ENCODE data around the gene ZBTB25. TPM values are rescaled to one million over a fixed set of nuclear protein-coding genes. Genes with fewer than 3 reads are reported as not detected.
A peak's percentile ranks its signal among the peaks of the same experiment; 100 is the strongest.
"Not testable (repeated sequence)": the region's sequence is repeated elsewhere in the genome, so short reads cannot be mapped to it uniquely, and the experiment has no call there.

The ZBTB25 gene
- total RNA-seq, 1 donor from 2014 or later = 20.6 TPM

DNA sequence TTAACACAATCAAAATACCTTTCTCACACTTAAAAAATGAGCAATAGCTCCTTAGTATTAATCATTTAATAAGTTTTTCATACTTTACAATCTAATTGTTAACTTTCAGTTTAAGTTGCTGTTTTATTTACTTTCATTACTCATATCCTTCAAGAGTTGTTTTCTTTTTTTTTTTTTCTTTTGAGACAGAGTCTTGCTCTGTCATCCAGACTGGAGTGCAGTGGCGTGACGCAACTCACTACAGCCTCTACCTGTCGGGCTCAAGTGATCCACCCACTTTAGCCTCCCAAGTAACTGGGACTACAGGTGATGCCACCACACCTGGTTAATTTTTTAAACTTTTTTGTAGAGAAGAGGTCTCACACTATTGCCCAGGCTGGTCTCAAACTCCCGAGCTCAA, 17.1 kb upstream of the ZBTB25 start:
- no peak overlapping the region for H3K27ac Mint-ChIP-seq
- no peak overlapping the region for H3K4me3 Mint-ChIP-seq
- H3K9me3 Mint-ChIP-seq = no peaks in the 10 kb centered on the region
- peaks cover 1% of the 10 kb centered on the region for H3K36me3 Mint-ChIP-seq
- no peaks in the 10 kb centered on the region for H3K27me3 Mint-ChIP-seq (ENCODE audit: low read depth)
- H3K4me1 Mint-ChIP-seq = peaks cover 9% of the 10 kb centered on the region
- no peak for DNase-seq (ENCODE audit: low spot score in 2 of 2, unreplicated experiment in 2 of 2)
- TF ChIP-seq, protein P1, sequence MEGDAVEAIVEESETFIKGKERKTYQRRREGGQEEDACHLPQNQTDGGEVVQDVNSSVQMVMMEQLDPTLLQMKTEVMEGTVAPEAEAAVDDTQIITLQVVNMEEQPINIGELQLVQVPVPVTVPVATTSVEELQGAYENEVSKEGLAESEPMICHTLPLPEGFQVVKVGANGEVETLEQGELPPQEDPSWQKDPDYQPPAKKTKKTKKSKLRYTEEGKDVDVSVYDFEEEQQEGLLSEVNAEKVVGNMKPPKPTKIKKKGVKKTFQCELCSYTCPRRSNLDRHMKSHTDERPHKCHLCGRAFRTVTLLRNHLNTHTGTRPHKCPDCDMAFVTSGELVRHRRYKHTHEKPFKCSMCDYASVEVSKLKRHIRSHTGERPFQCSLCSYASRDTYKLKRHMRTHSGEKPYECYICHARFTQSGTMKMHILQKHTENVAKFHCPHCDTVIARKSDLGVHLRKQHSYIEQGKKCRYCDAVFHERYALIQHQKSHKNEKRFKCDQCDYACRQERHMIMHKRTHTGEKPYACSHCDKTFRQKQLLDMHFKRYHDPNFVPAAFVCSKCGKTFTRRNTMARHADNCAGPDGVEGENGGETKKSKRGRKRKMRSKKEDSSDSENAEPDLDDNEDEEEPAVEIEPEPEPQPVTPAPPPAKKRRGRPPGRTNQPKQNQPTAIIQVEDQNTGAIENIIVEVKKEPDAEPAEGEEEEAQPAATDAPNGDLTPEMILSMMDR (IDR thresholded peaks at IDR 0.05; ENCODE audit: unreplicated experiment) = no peak

DNA sequence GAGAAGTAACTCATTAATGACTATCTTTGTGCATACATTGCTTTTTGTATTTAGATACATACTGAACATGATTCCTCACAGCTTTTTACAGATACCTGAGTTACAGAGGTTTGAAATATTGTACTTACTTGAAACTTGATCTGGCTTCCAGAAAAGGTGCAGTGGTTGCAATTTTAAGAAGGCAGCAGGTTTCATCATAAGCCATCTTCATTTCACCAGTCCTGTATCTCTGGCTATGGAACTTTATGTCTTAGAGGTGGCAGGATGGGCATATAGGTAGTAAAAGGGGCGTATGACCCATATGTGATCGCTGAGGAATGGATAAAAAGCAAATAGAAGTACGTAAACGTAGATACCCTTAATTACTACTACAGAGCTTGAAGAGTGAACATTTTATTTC, 14.6 kb upstream of the ZBTB25 start:
- Mint-ChIP-seq H3K9me3 (no peaks in the 10 kb centered on the region), H3K27me3 (ENCODE audit: low read depth) (no peaks in the 10 kb centered on the region), H3K4me1 (peaks cover 14% of the 10 kb centered on the region), H3K4me3 (no peak overlapping the region), H3K27ac (peak overlapping the region; percentile 44), H3K36me3 (no peaks in the 10 kb centered on the region)
- no peak for DNase-seq (ENCODE audit: low spot score in 2 of 2, unreplicated experiment in 2 of 2)
- TF ChIP-seq, protein P1 (IDR thresholded peaks at IDR 0.05; ENCODE audit: unreplicated experiment) = no peak

DNA sequence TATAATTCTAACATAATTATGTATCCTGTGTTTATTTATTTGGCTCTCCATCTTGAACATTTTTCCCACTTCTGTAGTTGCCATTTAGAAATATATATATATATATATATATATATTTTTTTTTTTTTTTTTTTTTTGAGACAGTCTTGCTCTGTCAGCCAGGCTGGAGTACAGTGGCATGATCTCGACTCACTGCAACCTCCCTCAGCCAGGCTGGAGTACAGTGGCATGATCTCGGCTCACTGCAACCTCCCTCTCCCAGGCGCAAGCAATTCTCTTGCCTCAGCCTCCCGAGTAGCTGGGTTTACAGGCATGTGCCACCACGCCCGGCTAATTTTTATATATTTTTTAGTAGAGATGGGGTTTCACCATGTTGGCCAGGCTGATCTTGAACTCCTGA, 14.0 kb upstream of the ZBTB25 start:
- H3K9me3 Mint-ChIP-seq; H3K27ac Mint-ChIP-seq; H3K36me3 Mint-ChIP-seq; DNase-seq (ENCODE audit: low spot score in 2 of 2, unreplicated experiment in 2 of 2); H3K4me3 Mint-ChIP-seq; H3K27me3 Mint-ChIP-seq (ENCODE audit: low read depth): not testable (repeated sequence)
- H3K4me1 Mint-ChIP-seq = peaks cover 14% of the 10 kb centered on the region

DNA sequence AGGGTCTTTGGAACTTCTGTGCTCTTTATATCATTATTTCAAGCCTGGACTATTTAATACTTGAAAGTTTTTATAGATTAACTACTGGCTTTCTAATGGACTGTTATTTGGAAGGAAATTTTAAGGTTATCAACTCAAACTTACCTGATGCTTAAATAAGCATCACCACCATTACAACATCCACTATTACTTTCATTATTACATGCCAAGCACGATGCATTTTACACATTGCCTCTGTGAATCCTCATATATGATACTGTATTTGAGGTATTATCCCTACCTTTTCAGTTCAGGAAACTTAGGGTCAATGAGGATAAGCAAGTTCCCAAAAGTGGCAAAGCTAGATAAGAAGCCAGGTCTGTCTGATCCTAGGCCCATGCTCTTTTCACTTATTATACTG, 13.3 kb upstream of the ZBTB25 start:
- Mint-ChIP-seq H3K36me3 (no peaks in the 10 kb centered on the region), H3K4me3 (no peak overlapping the region), H3K27ac (no peak overlapping the region), H3K27me3 (ENCODE audit: low read depth) (no peaks in the 10 kb centered on the region), H3K9me3 (no peaks in the 10 kb centered on the region), H3K4me1 (peaks cover 14% of the 10 kb centered on the region)
- no peak for DNase-seq (ENCODE audit: low spot score in 2 of 2, unreplicated experiment in 2 of 2)
- TF ChIP-seq, protein P1 (IDR thresholded peaks at IDR 0.05; ENCODE audit: unreplicated experiment) = no peak

DNA sequence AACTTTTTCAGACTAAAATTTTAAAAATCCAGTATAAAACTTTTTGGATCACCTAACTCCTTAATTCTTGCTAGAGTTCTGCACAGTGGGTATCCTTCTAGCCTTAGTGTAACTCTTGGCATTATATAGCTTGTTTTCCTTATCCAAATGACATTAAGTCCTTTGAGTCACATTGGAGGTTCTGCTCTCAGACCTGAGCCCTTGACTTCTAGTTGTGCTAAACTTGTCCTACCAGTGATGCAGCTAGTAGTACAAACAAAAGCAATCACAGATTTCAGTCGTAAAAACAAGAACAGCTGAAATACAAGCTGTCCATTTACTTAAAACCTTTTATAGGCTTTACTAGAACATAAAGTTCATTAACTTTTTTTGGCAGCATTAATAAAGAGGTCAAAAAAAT, 11.4 kb upstream of the ZBTB25 start:
- DNase-seq (ENCODE audit: low spot score in 2 of 2, unreplicated experiment in 2 of 2) = no peak
- Mint-ChIP-seq H3K36me3 (no peaks in the 10 kb centered on the region), H3K27me3 (ENCODE audit: low read depth) (no peaks in the 10 kb centered on the region), H3K9me3 (no peaks in the 10 kb centered on the region), H3K4me3 (no peak overlapping the region), H3K27ac (peak overlapping the region; percentile 53), H3K4me1 (peaks cover 27% of the 10 kb centered on the region)
- TF ChIP-seq, protein P1 (IDR thresholded peaks at IDR 0.05; ENCODE audit: unreplicated experiment) = no peak

DNA sequence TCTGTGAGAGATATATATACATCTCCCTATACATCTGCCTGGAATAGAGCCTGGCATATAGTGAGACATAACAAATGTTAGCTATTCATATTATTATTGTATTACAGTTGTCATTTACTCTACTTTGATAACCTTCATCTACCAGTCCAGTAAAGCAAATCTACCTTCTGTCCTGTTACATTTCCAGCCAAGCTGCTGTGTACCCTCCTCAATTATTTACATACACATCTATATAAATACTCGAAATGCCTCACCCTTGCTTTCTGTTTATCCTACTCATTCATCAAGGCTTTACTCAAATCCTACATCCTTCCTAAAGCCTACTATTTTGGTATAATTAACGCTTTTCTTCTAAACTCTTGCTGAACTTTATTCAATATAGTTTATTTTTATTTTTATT, 9.6 kb upstream of the ZBTB25 start:
- DNase-seq (ENCODE audit: low spot score in 2 of 2, unreplicated experiment in 2 of 2) = no peak
- H3K4me3 Mint-ChIP-seq = no peak overlapping the region
- H3K27me3 Mint-ChIP-seq (ENCODE audit: low read depth) = no peaks in the 10 kb centered on the region
- no peak overlapping the region for H3K27ac Mint-ChIP-seq
- H3K36me3 Mint-ChIP-seq = no peaks in the 10 kb centered on the region
- H3K4me1 Mint-ChIP-seq = peaks cover 38% of the 10 kb centered on the region
- TF ChIP-seq, protein P1 (IDR thresholded peaks at IDR 0.05; ENCODE audit: unreplicated experiment) = no peak
- H3K9me3 Mint-ChIP-seq = no peaks in the 10 kb centered on the region
